Spleen (tissue), 11 donors: ENCODE results near the gene PCBD1. TPM values are rescaled to one million over a fixed set of nuclear protein-coding genes. Genes with fewer than 3 reads are reported as not detected.
A peak's percentile ranks its signal among the peaks of the same experiment; 100 is the strongest.

ENCODE experiments used
- DNase-seq: peaks from one replicate; pipeline ENCODE4 v3.0.0-alpha.2; 2020
- H3K27ac ChIP-seq, 8 donors: fragments of 200-600 bp; sonication (generic) in 7 of 8; 1 replicate in 4 of 8; 2 replicates in 4 of 8; pipeline versions ENCODE4 v1.5.0 to v1.8.0; 2016 to 2021; ENCODE audit warnings: inconsistent platforms in 4 of 8, mild to moderate bottlenecking in 4 of 8, moderate library complexity in 1 of 8
- H3K27me3 ChIP-seq, 7 donors: fragments of 200-600 bp; sonication (generic) in 6 of 7; replicated peaks in 1 of 7; 1 replicate in 4 of 7; 2 replicates in 3 of 7; pipeline versions ENCODE4 v1.5.0 to v1.8.0; 2016 to 2021; ENCODE audit warnings: inconsistent platforms in 3 of 7, mild to moderate bottlenecking in 1 of 7
- H3K36me3 ChIP-seq, 6 donors: fragments of 200-600 bp; sonication (generic) in 5 of 6; 1 replicate in 4 of 6; 2 replicates in 2 of 6; pipeline versions ENCODE4 v1.5.0 to v1.8.0; 2016 to 2021; ENCODE audit warnings: inconsistent platforms in 2 of 6
- H3K4me1 ChIP-seq, 6 donors: fragments of 200-600 bp; sonication (generic) in 5 of 6; 1 replicate in 3 of 6; 2 replicates in 3 of 6; pipeline versions ENCODE4 v1.5.0 to v1.8.0; 2016 to 2021; ENCODE audit warnings: inconsistent platforms in 3 of 6
- H3K4me3 ChIP-seq, 8 donors: fragments of 200-600 bp; sonication (generic) in 7 of 8; 1 replicate in 4 of 8; 2 replicates in 4 of 8; pipeline versions ENCODE4 v1.5.0 to v1.8.0; 2016 to 2021; ENCODE audit warnings: inconsistent platforms in 4 of 8, mild to moderate bottlenecking in 4 of 8, moderate library complexity in 2 of 8
- H3K9me3 ChIP-seq, 8 donors: fragments of 200-600 bp; sonication (generic) in 7 of 8; 1 replicate in 4 of 8; 2 replicates in 4 of 8; pipeline versions ENCODE4 v1.5.0 to v1.8.0; 2016 to 2021; ENCODE audit warnings: inconsistent platforms in 4 of 8
- CTCF ChIP-seq, 11 experiments: fragments of 200-600 bp in 7 of 11; fragments of 450-650 bp in 4 of 11; sonication (generic) in 4 of 11; IDR thresholded peaks in 8 of 11; conservative IDR thresholded peaks in 3 of 11; 1 replicate in 7 of 11; 2 replicates in 4 of 11; pipeline versions ENCODE4 v1.4.0 to v1.8.0; 2016 to 2021; ENCODE audit warnings: antibody characterized with exemption in 11 of 11, inconsistent platforms in 4 of 11, mild to moderate bottlenecking in 1 of 11
- POLR2A ChIP-seq, 3 donors: fragments of 450-650 bp; IDR thresholded peaks; one replicate each; pipeline ENCODE4 v1.5.1; 2017; ENCODE audit warnings: antibody characterized with exemption in 3 of 3, mild to moderate bottlenecking in 1 of 3
- POLR2AphosphoS5 ChIP-seq, 3 donors: sonication (generic); formaldehyde crosslinking; IDR thresholded peaks; one replicate each; pipeline ENCODE4 v1.5.1; 2017; ENCODE audit warnings: antibody characterized with exemption in 3 of 3
- WGBS, 5 donors: extraction: QIAGEN DNeasy Blood & Tissue Kit in 3 of 5; methylation state at CpG; one replicate each; pipeline versions ENCODE4 v1.1.5 to v1.1.7; 2013 to 2018; 5-methylcytosine and 5-hydroxymethylcytosine counted together
- intact Hi-C: fragments of 100-400 bp; cut with DNase I; formaldehyde crosslinking; loops from one replicate; pipeline ENCODE4 v1.15.0; 2023; ENCODE audit warnings: low total_unique reads
- polyA plus RNA-seq, 3 donors: library from polyadenylated mRNA; stranded (reverse); fragments of 200-250 nt; gene quantifications; one replicate each; pipeline ENCODE4 v1.2.1, GENCODE V29; 2013
- total RNA-seq, 7 donors: library from RNA; depleted of rRNA in 3 of 7; stranded (reverse); fragments of >200 nt in 3 of 7; fragmentation: NEBNext Ultra II Directional in 4 of 7; extraction: Animal tissue kit (Norgen Biotek cat#: 25700) in 4 of 7; gene quantifications; one replicate each; pipeline versions ENCODE4 v1.1.0 to v1.2.1, GENCODE V29; 2016 to 2021
- donor health status: healthy with polysubstance abuse.
- donor health status: DM: no; HTN: no; CAD: no; lungs with moderate emphysema.
- donor health status: DM: no; HTN: no; CAD: no.
- donor health status: Bipolar disorder and iron deficiency.
- donor health status: healthy.
- donor health status: DM: no; HTN: no; CAD: no.
- donor health status: DM: yes; HTN: yes; CAD: no.

PCBD1 gene
- total and polyA plus RNA-seq, 10 donors: 24.5 to 45.6 (median 30.7) TPM

GRCh38 chr10:70935631-70936030 lies 47.3 kb upstream of the PCBD1 start:
- no peaks in the 10 kb centered on the region for H3K36me3 ChIP-seq
- H3K27me3 ChIP-seq: peaks cover 0 to 40% (median 0%) of the 10 kb centered on the region in 7 donors
- DNase-seq: no peak
- 76 to 84% (median 78%) methylated on average over 10 of the region's 10 CpGs for WGBS, 5 donors
- no peak overlapping the region for H3K27ac ChIP-seq
- no peaks in the 10 kb centered on the region for H3K9me3 ChIP-seq
- intact Hi-C loops: no loop called here
- TF ChIP-seq POLR2AphosphoS5 (IDR thresholded peaks at IDR 0.05): no peak
- no peak for TF ChIP-seq POLR2A (IDR thresholded peaks at IDR 0.05)
- TF ChIP-seq CTCF (IDR thresholded peaks at IDR 0.05 in 8 of 11, conservative IDR thresholded peaks at IDR 0.05 in 3 of 11): no peak
- peaks cover 0 to 25% (median 6%) of the 10 kb centered on the region in 6 donors for H3K4me1 ChIP-seq
- no peak overlapping the region for H3K4me3 ChIP-seq

GRCh38 chr10:70935125-70935625 lies 46.8 kb upstream of the PCBD1 start:
- 80 to 91% (median 87%) methylated on average over 9 to 11 of the region's 11 CpGs for WGBS, 5 donors
- Histone ChIP-seq H3K9me3 (no peaks in the 10 kb centered on the region), H3K4me1 (peaks cover 0 to 25% (median 6%) of the 10 kb centered on the region in 6 donors), H3K36me3 (no peaks in the 10 kb centered on the region), H3K4me3 (no peak overlapping the region), H3K27ac (no peak overlapping the region), H3K27me3 (peaks cover 0 to 35% (median 0%) of the 10 kb centered on the region in 7 donors)
- DNase-seq: no peak
- intact Hi-C loops: no loop called here
- TF ChIP-seq POLR2AphosphoS5 (IDR thresholded peaks at IDR 0.05) (no peak), POLR2A (IDR thresholded peaks at IDR 0.05) (no peak), CTCF (IDR thresholded peaks at IDR 0.05 in 8 of 11, conservative IDR thresholded peaks at IDR 0.05 in 3 of 11) (no peak)

GRCh38 chr10:70934701-70935100 lies 46.3 kb upstream of the PCBD1 start:
- peaks cover 0 to 25% (median 6%) of the 10 kb centered on the region in 6 donors for H3K4me1 ChIP-seq
- WGBS, 5 donors: 50 to 89% (median 67%) methylated on average over 1 of the region's 1 CpG

GRCh38 chr10:70932392-70933196 lies 44.2 kb upstream of the PCBD1 start:
- no peak for TF ChIP-seq POLR2A (IDR thresholded peaks at IDR 0.05)
- TF ChIP-seq POLR2AphosphoS5 (IDR thresholded peaks at IDR 0.05): no peak
- TF ChIP-seq CTCF (IDR thresholded peaks at IDR 0.05 in 8 of 11, conservative IDR thresholded peaks at IDR 0.05 in 3 of 11): no peak

More at GRCh38 chr10:70934701-70935100, 46.3 kb upstream of the PCBD1 start:
- no peak for DNase-seq
- TF ChIP-seq POLR2A (IDR thresholded peaks at IDR 0.05) (no peak), POLR2AphosphoS5 (IDR thresholded peaks at IDR 0.05) (peak in 1 of 3 donors; percentile 8)
- Histone ChIP-seq H3K4me3 (no peak overlapping the region), H3K27ac (no peak overlapping the region), H3K27me3 (peaks cover 0 to 35% (median 0%) of the 10 kb centered on the region in 7 donors), H3K36me3 (no peaks in the 10 kb centered on the region), H3K9me3 (no peaks in the 10 kb centered on the region)
- intact Hi-C loops: no loop called here

More at GRCh38 chr10:70932392-70933196, 44.2 kb upstream of the PCBD1 start:
- DNase-seq: no peak
- intact Hi-C loops: no loop called here
- Histone ChIP-seq H3K9me3 (no peaks in the 10 kb centered on the region), H3K27me3 (peaks cover 0 to 25% (median 0%) of the 10 kb centered on the region in 7 donors), H3K4me1 (peaks cover 0 to 25% (median 6%) of the 10 kb centered on the region in 6 donors), H3K36me3 (no peaks in the 10 kb centered on the region), H3K4me3 (no peak overlapping the region), H3K27ac (no peak overlapping the region)
- WGBS, 5 donors: 71 to 96% (median 90%) methylated on average over 9 of the region's 9 CpGs
